NCI-H226 (cell line): ENCODE measurements around the gene GLUD2.
"Not testable (repeated sequence)": the region's sequence is repeated elsewhere in the genome, so short reads cannot be mapped to it uniquely, and the experiment has no call there.

Source experiments
- DNase-seq: peaks from one replicate; pipeline ENCODE4 v3.0.0-alpha.2; 2015

The GLUD2 gene

DNA sequence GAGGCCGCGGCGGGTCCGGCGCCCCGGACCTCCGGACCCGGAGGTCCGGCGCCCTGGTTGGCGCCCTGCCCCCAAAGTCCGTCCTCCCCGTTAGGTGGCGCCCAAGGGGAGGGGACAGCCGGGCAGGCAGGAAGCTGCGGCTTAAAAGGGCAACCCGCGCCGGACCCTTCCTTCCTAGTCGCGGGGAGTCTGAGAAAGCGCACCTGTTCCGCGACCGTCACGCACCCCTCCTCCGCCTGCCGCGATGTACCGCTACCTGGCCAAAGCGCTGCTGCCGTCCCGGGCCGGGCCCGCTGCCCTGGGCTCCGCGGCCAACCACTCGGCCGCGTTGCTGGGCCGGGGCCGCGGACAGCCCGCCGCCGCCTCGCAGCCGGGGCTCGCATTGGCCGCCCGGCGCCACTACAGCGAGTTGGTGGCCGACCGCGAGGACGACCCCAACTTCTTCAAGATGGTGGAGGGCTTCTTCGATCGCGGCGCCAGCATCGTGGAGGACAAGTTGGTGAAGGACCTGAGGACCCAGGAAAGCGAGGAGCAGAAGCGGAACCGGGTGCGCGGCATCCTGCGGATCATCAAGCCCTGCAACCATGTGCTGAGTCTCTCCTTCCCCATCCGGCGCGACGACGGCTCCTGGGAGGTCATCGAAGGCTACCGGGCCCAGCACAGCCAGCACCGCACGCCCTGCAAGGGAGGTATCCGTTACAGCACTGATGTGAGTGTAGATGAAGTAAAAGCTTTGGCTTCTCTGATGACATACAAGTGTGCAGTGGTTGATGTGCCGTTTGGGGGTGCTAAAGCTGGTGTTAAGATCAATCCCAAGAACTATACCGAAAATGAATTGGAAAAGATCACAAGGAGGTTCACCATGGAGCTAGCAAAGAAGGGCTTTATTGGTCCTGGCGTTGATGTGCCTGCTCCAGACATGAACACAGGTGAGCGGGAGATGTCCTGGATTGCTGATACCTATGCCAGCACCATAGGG, at the start of gene GLUD2:
Gene GLUD2 (plus strand): TSS at position 170 of the 979 bp plus-strand sequence. CDS start 75 bp downstream, at position 245.
- not testable (repeated sequence) for DNase-seq

DNA sequence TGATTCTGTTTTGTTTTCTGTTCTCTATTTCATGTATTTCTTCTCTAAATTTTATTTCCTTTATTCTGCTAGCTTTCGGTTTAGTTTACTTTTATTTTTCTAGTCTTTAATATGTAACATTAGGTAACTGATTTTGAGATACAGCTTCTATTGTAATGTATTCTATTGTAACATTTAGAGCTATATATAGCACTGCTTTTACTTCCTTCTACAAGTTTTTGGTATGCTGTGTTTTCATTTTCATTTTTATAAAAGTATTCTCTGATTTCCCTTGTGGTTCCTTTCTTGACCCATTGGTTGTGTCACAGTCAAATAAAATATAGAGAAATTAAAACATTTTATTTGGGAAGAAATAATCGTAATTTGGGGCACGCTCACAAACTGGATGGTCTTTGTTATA, 48.0 kb upstream of the GLUD2 start:
- DNase-seq, result no peak

DNA sequence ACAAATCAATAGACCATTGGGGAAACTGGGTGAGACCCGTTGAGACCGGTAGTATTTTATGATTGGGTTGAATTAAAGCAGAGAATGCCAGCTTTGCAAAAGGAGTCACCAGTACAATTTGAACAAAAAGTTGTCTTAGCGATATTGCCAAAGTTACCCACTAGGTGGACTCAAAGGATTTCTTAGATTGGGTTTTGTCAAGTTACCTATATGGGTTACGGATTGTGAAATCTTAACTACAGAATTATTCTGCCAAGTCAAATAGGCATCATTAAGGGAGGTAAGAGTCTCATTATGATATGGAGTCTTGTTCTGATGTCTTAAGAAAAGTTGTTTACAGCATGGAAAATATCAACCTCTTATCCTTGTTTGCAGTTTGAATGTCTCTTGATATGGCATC, 46.8 kb upstream of the GLUD2 start:
- DNase-seq, result no peak

DNA sequence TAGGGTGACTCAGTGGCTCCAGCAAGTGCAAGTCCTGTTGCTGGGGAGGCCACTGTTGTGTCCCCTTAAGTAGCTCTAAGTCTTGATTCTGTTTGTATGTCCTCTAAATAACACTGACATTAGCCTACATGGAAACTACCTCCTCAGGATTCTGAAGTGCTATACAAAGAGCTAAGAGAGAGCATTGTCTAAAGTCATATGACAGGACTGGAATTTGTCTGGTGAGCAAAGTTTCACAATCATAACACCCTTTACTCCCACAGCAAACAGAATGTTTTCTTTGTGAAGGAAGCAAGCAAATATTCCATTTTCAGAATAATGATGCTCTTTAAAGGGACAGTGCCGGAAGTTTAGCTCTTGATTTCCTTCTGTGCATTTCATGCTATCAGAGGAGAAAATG, 38.5 kb upstream of the GLUD2 start:
- DNase-seq, result no peak

DNA sequence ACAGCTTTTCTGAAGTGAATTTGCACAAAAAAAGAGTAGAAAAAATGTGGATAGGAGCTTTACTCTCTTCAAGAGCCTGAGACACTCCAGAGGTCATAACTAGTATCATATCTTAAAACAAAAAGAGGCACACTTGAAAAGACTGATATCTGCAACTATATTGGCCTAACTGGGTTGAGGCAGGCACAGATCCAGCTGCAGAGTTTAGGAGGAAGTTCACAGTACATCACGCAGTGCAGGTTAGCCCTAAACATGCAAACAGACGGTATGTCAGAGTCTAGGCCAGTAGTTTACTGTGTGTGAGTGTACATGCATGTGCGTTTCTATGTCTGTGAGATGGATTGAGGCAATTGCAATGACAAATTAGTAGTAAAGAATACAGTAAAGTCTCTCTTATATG, 37.6 kb upstream of the GLUD2 start:
- no peak for DNase-seq

DNA sequence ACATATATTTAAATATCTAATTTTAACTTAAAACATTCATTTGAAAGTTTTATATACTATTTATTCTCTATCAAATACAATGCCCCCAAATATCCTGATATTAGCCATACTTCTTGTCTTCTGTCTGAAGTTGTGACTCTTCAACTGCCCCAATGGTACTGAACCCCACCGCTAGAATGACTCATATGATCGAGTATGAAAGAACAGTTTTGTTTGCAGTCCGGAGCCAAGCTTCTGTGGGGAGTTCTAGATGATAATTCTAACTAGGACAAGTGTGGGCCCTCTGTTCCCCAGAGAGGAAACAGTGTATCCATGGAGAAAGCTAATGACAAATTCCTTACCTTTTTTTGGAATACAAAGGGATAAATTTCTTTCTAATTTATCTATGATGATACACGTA, 37.2 kb upstream of the GLUD2 start:
- DNase-seq, result no peak

DNA sequence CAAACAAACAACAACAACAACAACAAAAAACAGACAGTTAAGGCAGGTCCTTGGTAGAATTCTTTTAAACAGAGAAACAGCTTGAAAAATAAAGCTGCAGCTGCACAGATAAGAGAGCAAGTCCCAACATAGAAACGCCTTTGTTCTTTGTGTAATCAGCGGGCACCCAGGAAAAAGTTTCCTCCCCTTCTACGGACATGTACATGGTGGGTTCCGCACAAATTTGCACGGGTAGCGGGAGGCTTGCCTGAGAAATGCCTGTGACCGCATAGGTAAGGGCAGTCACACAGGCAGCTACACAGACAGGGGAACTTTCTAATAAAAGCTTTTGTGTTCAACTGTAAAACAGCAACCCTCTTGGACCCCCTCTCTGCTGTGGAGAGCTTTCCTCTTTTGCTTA, 36.2 kb upstream of the GLUD2 start:
- no peak for DNase-seq

DNA sequence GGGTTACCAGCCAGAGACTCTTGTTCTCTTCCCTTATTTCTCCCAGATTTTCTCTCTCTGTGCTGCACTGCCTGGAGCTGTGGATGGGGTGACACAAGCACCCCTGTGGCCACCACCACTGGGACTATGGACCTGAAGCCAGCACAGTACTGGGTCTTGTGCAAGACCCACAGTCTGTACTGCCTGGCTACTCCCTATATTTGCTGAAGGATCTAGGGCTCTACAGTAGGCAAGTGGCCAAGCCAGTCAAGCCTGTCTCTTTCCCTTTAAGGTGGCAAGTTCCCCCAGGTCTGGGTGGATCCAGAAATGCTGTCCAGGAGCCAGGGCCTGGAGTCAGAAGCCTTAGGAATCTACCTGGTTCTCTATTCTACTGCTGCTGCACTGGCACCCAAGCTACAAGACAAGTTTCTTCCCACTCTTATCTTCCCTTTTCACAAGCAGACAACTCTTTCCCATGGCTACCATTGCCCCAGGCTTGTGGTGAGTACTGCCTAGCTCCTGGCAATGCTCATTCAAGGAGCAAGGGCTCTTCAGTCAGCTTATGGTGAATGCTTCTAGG, 33.4 kb upstream of the GLUD2 start:
- no peak for DNase-seq

DNA sequence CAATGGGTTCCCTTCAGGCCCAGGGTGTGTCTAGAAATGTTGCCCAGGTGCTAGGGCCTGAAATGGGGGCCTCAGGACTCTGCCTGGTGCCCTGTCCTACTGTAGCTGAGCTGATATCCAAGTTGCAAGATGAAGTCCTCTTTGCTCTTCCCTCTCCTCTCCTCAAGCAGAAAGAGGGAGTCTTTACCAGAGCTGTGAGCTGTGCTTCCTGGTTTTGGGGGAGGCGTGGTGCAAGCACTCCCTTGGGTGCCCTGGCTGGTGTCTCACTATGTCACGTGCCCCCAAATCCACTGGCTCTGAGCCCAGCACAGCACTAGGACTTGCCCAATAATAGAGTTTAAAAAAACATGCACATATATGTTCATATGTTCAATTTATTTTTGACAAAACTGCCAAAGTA, 32.6 kb upstream of the GLUD2 start:
- no peak for DNase-seq

DNA sequence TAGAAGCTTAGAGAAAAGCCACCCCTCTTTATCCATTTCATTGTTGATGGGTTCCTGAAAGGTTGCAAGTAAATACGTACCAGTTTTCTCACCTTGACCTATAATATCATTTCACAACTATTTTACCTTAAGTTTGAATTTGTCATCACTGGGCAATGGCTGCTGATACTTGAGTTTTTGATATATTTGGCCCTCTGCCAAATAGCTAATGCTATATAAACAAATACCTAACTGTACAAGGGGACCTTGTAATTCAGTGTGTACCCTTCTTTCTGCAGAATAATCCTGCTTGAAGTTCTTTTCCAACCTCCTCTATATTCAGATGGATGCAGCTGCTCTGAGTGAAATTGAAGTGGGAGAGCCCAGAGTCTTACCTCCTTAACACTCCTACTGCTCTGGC, 19.0 kb upstream of the GLUD2 start:
- no peak for DNase-seq

DNA sequence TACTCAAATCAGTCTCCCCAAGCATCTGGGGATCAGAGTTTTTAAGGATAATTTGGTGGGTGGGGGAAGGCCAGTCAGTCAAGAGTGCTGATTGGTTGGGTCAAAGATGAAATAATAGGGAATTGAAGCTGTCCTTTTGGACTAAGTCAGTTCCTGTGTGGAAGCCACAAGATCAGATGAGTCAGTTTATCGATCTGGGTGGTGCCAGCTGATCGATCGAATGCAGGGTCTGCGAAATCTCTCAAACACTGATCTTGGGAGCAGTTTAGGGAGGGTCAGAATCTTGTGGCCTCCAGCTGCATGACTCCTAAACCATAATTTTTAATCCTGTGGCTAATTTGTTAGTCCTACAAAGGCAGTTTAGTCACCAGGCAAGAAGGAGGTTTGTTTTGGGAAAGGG, 17.3 kb upstream of the GLUD2 start:
- no peak for DNase-seq

DNA sequence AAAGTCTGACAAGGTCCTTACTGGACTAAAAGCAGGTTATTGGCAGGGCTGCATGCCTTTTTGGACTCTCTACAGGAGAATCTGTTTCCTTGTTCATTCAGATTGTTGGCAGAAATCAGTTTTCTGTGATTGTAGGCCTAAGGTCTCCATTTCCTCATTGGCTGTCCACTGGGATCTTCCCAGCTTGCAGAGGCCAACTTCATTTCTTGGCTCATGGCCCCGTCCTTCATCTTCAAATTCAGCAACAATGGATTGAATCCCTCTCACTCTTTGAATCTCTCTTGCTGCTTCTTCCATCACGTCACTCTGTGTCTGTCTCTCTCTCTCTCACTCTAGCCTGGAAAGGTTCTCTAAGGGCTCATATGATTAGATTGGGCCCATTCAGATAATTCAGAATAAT, 14.9 kb upstream of the GLUD2 start:
- DNase-seq, result no peak

DNA sequence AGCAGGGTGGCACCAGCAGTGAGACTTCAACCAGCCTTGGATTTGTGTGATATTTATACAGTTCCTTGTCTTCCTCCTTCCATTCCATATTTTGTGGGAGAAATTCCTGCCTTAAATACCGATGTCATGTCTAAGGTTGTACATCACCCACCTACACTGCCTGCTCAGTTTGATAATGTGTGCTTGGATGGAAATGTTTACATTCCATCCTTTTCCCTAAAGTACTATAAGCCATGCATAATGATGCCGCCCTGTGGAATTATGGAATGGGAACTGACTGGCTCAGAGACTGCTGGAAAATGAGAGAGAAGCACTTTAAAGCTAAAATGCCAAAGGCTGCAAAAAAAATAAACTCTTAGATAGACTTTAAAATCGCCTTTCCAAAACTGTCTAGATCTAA, 11.3 kb upstream of the GLUD2 start:
- peak; percentile 5 for DNase-seq

DNA sequence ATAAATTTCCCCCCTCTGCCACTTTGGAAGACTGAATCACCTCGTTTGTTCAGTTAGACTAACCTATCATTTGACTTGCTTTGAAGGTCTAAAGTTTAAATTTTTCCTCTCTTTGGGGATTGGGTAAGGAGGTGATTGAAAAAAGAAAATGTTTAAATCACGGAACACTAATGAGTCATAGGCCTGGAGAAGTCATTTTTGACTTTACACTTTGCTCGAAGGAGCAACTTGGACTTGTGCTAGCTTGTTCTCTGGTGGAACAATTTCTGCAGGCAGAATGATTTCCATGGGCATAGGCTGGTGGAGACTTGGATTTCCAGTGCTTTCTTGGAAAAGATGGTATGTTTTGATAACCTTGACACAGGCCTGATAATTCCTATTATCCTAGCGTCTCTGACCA, 10.5 kb upstream of the GLUD2 start:
- DNase-seq, result no peak

DNA sequence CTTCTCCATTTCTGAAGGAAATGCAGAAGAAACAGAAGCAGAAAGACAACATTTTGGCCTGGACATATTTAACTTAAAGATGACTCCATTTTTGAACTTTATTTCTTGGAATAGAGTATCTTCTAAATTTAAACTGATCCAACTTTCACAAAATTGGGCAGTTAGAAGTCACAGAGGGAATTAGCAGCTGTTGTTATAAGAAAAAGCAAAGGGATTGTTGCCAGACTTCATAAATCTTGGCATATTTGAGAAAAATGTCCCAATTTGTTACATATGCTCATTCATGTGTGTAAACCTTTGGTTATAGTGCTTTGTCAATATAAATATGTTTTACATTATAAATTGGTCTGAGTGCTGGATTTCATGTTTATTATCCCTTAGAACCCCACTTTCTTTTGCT, 3.4 kb downstream of the GLUD2 start:
- no peak for DNase-seq

DNA sequence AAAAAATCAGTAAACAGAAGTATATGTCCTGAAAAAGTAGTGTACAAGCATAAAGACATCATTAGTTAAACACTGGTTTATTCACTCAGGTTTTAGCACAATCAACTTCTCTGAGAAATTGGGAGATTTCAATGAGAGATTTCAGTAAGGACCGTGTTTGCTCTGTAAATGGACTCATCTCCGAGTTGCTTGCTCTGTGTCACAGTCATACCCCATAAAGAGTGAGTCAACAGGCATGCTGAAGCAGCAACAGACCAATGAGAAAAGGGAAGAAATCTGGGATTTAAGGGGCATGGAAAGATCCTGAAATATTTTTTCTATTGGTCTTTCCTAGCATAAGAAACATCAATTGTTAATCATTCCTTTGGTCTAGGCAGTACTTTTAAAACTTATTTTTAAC, 4.7 kb downstream of the GLUD2 start:
- no peak for DNase-seq

DNA sequence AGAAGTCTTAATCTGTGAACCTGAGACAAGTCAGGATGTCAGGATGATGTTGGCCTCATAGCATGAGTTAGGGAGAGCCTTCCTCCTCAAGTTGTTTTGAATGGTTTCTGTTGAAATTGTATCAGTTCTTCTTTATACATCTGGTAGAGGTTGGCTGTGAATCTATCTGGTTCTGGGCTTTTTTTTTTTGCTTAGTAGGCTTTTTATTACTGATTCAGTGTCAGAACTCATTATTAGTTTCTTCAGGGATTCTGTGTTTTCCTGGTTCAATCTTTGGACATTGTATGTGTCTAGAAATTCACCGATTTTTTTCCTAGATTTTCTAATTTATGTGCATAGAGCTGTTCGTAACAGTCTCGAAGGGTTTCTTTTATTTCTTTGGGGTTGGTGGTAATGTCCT, 14.9 kb downstream of the GLUD2 start:
- DNase-seq, result no peak

DNA sequence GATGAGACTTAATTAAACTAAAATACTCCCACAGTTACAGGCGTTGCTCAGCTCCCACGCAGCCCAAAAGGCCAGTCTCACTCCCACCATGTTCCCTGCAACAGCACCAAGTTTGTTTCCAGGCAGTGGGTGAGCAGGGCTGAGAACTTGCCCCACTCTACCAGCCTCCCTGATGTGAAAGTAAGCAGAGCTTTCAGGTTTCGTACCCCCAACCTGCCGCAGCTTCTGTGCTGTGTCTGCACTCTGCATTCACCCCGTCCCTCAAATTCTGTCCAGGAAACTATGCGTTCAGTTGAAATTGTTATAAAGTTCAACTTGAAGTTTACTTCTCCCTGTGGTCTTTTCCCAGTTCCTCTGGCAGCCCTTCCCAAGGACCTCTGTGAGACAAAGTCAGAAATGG, 17.2 kb downstream of the GLUD2 start:
- DNase-seq, result no peak

DNA sequence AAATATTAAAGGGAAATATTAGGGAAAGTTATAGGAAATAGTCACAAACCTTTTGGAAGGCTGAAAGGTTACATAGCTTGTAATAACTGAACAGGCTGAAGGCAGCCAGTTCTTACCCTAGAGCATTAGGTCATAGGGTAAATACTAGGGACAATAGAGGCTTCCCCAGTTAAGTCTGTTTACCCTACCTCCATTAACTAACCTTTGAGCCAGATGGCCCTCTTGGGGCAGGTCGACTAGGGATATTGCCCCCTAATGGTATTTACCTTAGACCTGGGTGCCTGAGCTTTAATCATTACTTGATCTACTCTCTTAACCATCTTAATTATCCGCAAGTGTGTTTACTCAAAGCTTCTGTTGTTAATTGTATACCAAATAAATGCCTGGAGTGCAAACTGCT, 36.8 kb downstream of the GLUD2 start:
- not testable (repeated sequence) for DNase-seq

DNA sequence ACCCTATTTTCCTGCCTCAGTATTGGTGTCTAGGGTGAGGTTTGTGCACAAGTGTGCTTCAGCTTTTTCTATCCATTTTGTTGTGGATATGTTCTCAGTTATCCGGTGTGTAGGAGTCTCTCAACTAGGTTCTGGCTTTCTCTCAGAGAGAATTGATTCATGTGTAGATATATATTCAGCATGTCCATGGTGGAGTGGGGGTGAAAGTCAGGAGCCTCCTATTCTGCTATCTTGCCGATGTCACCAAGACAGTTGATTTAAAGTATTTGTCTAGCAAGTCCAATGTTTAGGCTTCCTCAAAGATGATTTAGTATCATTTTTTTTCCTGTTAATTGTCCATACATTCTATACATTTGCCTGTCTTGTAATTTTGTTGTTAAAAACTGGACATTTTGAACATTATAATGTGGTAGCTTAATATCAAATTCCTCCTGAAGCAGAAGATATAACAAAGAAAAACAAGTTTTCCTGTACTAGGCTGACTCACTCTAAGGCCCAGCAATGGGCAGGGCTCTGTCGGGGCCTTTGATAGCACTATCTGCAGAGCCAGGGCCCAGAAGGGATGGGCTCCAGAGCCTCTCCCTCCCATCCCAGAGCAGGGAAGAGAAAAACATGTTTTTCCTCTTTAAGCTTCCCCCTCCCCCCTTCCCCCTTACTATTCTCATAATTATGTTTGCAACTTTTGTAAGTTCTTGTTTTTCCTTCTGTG, 37.6 kb downstream of the GLUD2 start:
- no peak for DNase-seq

DNA sequence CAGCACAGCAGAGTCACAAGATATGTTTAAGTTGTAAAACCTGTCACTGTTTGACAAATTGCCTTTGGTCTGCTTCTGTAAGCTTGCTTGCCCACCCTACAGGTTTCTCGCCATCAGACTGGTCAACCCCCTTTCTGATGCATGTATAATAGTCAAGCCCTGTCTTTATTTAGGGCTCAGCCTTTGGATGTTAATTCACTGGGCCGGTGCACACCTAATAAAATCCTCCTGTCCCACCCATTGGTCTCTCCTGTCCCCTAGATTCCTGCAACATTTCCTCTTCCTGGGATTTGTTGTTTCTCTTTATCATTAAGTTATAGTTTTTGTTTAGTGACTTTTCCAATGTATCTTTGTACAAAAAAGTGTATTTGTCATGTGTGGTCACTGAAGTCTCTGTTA, 38.2 kb downstream of the GLUD2 start:
- no peak for DNase-seq

DNA sequence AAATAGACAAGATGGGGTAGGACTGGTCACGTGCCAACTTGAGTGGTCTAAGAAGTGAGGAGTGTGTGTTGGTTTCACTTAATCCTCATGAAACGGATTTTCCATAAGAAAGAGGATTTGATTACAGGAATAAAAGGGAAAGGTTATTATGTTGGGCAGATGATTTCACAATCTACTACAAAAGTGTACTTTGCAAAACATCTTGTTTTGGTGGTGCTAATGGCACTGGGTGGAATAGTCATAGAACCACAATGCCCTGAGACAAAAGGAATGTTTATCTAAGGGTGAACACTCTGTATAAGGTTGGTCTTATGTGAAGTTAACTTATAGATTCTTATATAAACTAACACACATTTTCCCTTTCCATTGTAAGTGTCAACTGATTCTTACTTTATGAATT, 45.6 kb downstream of the GLUD2 start:
- DNase-seq, result no peak
